Activated CD4-positive, alpha-beta T cell treated with anti-CD3 and anti-CD28 coated beads for 24 hours (primary cell): ENCODE measurements around the gene ADAMTS17.

ENCODE experiments used
- DNase-seq, 2 donors: peaks; one replicate each; pipeline ENCODE4 v3.0.0-alpha.2; 2020; ENCODE audit warnings: low read depth in 2 of 2

ADAMTS17 gene

DNA sequence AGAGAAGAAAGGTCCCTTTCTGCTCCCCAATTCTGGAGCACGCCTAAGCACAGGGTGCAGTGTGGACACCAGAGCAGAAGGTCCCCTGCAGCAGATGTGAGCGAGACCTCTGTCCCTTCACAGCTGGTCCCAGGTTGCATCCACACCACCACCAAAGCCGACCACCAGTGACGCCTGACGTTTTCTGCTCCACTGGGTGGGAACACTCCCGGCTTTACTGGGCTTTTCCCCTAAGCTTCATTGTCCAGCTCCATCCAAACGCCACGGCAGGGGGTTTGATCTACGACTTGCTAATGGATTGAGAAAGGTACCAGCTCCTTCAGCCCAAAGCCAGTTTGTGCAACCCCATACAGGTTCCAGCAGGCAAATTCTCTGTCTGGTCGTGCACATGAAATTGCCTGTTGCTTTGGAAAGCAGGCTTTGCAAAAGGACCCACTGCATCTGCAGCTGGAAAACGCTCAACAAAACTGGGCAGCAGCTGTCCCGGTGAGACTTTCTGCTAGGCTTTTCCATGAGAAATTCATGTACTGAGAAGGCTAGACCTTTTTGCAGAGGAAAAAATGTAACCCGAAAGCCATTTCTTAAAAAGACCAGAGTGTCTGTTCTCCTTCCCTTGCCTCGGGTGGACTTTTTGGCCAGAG, 31.1 kb downstream of the ADAMTS17 start:
- no peak for DNase-seq

DNA sequence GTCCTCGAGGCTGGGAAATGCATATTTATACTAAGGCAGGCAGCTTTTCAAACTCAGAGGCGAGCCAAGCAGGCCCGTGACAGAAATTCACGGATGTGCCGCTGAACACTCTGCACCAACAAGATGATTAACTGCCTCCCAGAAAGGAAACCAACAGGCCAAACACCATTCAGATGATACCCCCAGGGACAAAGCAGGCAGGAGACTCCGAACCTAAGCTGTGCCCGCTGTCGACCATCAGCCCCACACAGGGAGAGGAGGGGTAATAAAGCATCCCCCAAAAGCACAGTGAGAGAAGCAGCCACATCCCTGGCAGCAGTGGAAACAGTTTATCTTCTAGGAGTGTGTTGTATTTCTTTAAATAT, 31.8 kb downstream of the ADAMTS17 start:
- DNase-seq = no peak

DNA sequence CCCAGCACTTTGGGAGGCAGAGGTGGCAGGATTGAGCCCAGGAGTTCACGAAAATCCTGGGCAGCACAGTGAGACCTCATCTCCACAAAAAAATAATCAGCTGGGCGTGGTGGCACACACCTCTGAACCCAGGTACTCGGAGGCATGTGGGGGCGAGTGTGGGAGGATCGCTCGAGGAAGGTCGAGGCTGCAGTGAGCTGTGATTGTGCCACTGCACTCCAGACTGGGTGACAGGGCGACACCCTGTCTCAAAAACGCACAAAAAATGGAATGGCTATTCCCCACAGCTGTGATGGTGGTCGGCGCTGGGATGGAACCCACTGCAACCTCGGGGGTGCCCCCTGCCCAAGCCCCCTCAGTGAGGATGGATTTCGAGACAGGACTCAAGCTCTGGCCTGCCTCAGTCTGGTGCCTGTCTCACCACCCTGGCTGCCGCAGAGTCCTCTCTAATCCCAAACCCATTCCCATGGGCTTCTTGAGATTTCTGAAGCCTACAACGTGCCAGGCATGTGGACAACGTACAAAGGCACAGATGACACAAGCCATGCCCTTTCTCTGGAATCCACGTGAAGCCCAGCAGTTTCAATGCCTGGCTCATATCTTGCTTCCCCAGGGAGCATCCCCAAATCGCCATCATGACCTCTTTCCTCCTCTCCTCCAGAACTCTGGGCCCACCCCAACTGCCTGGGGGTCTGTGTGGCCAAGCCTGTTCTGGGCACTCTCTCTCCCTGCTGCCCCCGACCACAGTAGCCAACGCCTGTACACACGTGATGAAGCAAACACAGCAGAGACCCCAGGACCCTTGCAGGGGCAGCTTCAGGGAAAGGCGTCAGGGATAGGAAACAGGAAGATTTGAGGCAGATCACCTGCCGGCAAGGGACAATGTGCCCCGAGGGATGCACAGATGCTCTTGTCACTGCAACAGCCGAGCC, 32.4 kb downstream of the ADAMTS17 start:
- no peak for DNase-seq

DNA sequence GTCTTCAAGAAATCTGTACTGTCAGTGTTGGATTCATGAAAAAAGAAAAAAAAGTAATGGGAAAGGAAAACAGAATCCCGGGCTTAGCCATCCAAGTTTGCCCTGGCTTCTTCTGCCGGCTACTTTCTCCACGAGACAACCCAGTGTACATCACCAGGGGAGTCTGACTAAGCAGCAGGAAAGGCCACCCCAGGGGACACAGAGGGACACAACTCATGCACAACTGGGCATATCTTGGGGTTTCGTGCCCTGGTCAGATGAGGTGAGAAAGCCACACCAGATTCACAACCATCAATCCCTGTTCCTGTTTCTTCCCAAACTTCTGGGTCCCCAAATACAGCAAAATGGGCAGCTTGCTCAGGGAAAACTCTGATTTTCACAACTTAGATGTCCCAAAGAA, 33.2 kb downstream of the ADAMTS17 start:
- DNase-seq = no peak

DNA sequence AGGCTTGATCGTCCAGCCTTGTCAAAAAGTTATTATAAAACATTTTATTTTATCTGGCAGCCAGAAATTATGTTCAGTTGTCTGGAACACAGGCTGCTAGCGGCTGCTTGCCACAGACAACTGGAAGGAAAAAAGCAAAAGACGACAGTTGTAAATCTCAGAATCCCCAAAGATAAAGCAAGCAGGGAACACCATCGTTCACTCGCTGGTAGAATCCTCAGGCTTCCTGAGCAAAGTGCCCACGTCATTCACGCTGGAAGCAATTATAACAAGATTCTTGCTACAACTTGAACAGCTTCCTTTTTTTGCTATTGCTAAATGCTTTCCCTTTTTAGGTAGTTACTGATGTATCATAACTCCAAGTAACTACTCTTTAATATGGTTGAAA, 33.6 kb downstream of the ADAMTS17 start:
- no peak for DNase-seq

DNA sequence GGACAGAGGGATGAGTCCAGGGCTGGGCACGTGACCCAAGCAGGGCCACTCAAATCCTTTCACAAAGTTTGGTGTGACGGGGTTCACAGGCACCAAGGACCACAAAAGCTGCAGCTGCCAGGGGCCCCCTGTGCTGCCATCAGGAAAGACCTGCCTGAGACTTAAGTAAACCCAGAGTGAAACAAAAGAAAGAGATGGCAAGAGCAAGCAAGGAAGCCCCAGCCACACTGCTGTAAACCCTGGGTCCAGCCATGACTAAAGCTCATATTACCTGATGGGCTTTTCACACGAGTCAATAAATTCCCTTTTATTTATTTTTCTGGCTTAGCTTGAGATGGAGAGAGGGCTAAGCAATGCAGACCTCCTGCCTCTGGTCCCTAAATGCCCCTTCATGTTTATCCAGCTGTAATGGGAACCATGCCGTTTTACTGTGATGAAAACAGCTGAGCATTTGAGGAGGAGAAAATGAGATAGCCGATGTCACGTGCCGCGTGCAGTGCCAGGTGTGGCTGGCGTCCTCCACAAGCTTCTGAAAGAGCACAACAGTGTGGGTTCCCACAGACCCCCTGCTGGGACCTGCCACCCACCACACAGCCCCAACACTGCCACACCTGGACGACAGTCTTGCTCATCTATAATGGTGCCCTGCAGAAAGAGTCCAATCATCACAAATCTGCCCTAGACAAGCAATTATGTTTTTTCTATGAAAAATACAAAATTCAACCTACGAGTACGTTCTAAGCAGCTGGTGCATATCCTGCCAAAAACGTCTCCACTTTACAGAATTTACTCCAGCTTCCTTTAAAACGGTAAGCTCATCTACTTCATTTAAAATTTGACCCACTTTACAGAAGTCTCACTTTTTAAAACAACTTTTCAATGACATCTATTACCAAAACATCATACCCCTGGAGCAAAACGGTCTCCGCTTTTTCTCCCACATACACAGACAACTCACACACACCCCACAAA, 34.2 kb downstream of the ADAMTS17 start:
- no peak for DNase-seq

DNA sequence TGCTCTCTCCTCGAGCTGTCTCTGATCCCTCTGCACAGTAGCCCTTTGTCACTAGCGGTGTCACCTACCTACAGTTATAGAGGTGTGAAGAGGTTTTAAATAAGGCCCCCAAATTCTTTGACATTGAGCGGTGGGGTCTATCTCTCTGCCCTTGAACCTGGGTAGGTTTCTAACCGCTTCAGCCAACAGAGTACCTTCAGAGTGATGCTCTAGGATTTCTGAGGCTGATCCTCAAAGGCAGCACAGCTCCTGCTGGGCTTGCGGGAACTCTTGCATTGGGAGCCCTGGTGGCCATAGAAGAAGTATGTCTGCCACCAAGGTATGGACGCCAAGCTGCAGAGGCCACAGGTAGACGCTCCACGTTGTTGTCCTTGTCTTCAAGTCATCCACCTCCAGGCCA, 35.7 kb downstream of the ADAMTS17 start:
- DNase-seq = no peak

DNA sequence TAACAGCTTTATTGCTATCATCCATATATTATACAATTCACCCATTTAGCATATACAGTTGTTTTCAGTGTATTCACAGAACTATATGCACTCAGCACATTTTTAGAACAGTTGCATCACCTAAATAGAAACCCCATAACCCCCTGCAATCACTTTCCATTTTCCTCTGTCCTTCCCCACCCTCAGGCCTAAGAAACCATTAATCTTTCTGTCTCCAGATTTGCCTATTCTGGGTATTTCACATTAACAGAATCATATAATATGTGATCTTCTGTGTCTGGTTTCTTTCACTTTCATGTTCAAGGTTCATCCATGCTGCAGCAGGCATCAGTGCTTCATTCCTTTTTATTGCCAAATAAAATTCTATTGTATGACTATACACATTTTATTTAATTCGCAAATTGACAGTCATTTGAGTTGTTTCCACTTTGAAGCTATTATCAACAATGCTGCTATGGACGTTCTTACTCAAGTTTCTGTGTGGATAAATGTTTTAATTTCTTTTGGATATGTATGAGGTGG, 39.8 kb downstream of the ADAMTS17 start:
- DNase-seq = no peak

DNA sequence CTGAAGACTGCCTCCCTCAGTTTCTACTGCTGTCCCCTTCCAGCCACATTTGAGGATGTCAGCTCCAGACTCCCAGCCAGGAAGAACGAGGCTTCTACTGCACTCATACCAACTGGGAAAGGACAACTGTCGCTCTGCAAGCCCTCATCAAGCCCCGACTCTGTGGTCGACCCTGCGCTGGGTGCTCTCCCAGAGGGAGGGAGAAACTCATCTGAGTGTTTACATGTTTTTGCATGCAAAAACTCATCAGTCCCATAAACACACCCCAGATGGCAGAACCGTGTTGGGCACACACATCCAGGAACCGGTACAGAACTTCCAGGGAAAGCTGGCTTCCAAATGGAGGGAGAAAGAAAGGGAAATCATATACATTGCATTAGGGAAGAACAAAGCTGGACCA, 43.5 kb downstream of the ADAMTS17 start:
- DNase-seq = no peak

DNA sequence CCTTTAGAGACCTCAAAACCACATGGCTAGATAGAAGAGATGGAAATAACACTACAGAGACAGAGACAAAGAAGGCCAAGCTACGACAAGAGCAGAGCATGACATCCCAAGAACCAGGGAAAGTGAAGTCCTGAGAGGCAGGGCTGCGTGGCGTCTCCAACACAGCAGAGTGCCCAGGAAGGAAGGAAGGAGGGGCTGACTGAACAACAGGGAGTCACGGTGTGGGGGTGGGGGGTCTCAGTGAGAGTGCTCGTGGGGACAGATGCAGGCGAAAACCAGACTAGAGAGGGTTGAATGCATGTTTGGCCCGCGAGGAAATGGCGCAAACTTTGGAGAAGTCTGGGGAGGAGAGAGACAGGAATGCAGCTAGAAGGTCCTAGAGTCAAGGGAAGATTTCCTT, 44.0 kb downstream of the ADAMTS17 start:
- DNase-seq = no peak

DNA sequence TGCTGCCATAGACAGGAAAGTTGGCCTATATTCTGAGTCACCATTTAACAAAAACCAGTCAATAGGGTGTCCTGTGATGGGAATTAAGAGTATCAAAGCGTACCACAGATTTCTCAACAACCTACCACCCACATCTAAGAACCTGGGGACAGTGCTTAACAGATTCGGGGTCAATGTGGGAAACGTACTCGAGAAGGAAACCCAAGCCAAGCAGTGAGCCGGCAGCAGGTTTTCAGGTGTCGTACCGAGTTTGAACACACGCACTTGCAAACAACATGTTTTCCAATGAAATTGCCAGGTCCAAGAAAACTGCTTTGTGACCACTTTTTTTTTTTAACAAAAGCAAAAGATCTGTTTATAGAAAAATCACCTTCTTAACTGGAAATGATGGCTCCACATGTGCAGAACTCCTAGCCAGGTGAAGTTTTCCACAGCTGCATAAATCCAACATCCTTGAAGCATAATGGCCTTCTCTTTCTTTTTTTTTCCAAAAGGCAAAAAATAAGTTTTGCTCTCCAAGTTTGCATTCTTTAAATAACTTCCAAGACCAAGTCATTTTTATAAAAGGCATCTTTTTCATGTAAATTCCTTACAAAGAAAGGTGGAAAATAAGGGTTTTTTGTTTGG, 45.7 kb downstream of the ADAMTS17 start:
- no peak for DNase-seq

DNA sequence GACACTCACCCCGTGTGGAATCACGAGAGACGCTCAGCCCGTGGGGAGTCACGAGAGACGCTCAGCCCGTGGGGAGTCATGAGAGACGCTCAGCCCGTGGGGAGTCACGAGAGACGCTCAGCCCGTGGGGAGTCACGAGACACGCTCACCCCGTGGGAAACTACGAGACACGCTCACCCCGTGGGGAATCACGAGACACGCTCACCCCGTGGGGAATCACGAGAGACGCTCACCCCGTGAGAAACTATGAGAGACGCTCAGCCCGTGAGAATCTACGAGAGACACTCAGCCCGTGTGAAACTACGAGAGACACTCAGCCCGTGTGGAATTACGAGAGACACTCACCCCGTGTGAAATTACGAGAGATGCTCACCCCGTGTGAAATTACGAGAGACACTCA, 49.8 kb downstream of the ADAMTS17 start:
- no peak for DNase-seq

DNA sequence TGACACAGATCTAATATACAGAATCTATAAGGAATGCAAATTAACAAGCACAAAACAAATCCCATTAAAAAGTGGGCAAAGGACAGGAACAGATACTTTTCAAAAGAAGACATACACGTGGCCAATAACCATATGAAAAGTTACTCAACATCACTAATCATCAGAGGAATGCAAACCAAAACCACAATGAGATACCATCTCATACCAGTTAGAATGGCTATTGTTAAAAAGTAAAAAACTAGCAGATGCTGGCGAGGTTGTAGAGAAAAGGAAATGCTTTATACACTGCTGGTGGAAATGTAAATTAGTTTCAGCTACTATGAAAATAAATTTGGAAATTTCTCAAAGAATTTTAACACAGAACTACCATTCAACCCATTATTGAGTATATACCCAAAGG, 50.7 kb downstream of the ADAMTS17 start:
- DNase-seq = no peak

DNA sequence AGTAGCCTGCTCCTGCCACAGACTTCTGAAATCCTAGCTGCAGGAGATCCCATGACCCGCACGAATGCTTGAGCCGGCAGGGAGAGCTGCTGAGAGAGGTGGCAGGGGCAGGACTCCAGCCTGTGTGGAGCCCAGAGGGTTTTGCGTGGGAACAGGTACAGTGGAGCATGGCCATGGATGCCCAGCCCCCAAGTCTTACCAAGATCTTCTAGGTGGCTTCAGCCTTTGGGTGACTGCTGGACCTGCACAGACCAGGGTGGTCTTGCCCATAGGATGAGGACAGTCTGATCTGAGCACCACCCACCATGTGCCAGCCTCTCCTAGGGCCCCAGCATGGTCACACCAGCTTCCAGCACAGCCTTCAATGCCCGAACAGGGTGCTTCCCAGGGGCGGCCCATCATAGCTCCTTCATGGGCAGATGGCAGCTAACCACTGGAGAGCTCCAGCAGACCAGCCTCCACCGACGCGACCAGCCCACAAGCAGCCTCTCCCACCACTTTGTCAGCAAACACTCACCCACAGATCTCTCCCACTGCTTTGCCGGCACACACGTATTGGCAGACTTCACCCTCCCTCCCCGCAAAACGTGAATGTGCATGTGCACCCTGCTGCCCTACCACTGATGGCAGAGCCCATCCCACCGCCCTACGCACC, 56.0 kb downstream of the ADAMTS17 start:
- no peak for DNase-seq

DNA sequence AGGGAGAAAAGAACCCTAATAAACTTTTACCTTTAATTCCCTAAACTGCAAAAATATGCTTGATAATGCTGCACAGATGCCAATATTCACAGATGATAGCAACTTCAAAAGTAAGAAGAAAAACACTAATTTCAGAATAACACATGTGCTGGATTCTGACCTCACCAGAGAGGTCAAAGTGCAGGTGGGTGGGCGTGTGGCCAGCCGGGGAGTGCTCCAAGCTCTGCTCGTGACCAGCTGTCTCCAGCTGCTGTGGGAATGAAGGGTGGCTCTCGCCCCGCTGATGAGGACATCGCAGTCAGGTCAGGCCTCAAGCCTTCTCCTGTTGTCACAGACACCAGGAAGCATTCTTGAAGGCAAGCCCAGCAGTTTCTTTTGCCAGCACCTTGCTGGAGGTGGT, 57.1 kb downstream of the ADAMTS17 start:
- DNase-seq = no peak

DNA sequence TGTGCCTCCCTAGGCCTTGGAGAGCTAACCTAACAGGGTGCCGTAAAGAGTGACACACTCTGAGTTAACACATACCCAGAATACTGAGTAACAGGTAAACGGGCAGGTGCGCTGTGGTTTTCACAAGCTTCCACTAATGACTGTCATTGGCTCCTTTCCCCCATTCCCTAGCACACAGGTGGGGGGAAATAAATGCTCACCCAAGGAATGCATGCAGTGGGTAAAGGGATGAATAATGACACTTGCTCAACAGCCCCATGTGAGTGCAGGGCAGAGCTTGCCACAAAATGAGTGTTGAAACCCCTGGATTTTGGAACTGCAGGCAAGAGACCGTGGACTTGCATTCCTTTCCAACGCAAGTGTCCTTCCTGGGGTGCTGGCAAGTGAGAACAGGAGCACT, 57.6 kb downstream of the ADAMTS17 start:
- DNase-seq = no peak

DNA sequence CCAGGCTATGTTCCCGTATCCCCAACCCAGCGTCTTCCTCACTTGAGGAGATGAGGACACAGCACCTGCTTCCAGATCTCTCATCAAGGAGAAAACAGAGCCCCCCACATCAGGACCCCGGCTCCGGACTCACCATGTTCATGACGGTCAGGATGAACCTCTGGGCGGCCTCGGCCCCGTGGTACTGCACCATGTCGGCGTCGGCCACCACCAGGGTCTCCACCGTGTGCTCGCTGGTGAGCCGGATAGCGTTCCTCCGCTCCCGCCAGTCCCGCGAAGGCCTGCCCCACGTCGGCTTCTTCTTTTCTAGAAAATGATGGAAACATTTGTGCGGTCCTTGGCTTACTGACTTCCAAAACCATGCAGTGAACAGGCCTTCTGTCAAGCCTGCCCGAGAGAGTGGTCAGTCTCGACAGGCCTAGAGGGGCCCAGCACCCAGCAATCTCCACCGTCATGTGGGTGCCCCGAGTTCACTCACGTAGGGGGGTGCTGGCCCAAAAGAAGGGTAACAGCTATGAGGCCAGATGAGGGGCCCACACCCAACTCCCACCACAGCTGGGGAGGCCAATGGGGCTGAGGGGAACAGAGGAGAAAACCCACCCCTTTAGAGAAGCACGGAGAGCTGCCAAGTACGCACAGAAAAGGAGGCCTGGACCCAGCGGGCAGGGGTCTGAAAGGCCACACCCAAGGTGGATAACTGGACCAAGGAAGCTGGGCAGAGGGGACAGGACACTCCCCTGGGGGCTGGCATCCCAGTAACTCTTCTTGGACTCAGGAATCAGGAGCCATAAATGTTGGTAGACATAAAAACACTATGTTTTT, 60.5 kb downstream of the ADAMTS17 start:
- no peak for DNase-seq

DNA sequence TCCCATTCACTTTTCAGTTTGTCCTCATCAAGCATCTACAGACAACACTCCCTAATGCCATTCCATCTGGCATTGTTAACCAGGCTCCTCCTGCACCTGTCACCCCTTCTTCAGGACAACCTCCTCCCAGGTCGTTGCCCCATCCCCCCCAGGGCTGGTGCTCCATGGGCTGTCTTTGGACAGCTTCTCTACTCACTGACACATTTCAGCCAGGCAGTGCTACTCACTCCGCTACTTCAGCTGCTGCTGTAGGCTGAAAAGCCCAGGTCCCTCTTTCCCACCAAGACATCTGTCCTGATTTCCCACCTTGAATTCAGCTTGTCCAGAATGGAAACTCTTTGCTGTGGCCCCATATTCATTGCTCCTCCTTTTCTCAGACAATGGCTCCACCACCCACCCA, 61.9 kb downstream of the ADAMTS17 start:
- DNase-seq = no peak

DNA sequence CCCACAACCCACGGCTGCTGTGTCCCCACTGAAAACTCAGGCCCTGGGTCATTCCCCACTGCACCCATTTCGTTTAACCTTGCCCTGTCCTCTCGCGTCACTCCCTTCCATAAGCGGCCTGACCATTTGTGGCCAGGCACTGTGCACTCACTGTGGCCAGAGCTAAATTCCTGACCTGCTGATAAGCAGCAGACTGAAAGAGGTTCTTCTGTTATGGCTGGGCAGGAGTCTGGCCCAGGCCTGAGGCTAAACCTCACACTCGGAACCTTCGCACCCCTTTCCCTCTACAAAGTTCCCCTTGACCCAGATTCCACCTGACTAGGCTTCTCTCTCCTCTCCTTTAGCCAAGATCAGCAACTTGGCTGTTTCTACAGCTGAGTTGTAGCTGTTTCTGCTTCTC, 62.3 kb downstream of the ADAMTS17 start:
- DNase-seq = no peak
